K562 (cell line): Measurements from ENCODE around the gene N4BP3. TPM values are rescaled to one million over a fixed set of nuclear protein-coding genes. Genes with fewer than 3 reads are reported as not detected.

Source experiments
- ATF7 ChIP-seq: fragments of 450-650 bp; IDR thresholded peaks from 2 replicates; pipeline ENCODE4 v1.7.1; 2014; ENCODE audit warnings: mild to moderate bottlenecking, moderate library complexity
- CEBPG ChIP-seq, 3 experiments: fragments of 200-800 bp in 1 of 3; sonication (Bioruptor generic) in 1 of 3; sonication (generic) in 1 of 3; formaldehyde crosslinking in 1 of 3; IDR thresholded peaks in 2 of 3; conservative IDR thresholded peaks in 1 of 3; 2 replicates each; pipeline versions ENCODE4 v1.6.1 to v1.8.0; 2016 to 2022; ENCODE audit warnings: missing compliant biosample characterization in 2 of 3, missing genetic modification characterization in 2 of 3, mild to moderate bottlenecking in 1 of 3, missing genetic modification reagents in 1 of 3
- HNRNPL ChIP-seq: fragments of 200-400 bp; formaldehyde crosslinking; IDR thresholded peaks from 2 replicates; pipeline ENCODE4 v1.6.1; 2017; ENCODE audit warnings: low read depth, mild to moderate bottlenecking, low read length
- IRF2 ChIP-seq: sonication (generic); formaldehyde crosslinking; IDR thresholded peaks from 2 replicates; pipeline ENCODE4 v1.8.1; 2022; ENCODE audit warnings: mild to moderate bottlenecking, missing genetic modification reagents
- NCOA2 ChIP-seq, 2 experiments: fragments of 450-650 bp; IDR thresholded peaks; 2 replicates each; pipeline ENCODE4 v1.6.1; 2018; ENCODE audit warnings: mild to moderate bottlenecking in 2 of 2, moderate library complexity in 1 of 2; ENCODE audit not compliant: partially characterized antibody in 2 of 2
- NR1H2 ChIP-seq: sonication (generic); formaldehyde crosslinking; IDR thresholded peaks from 2 replicates; pipeline ENCODE4 v1.4.0; 2020; ENCODE audit warnings: mild to moderate bottlenecking, missing genetic modification reagents
- RBBP5 ChIP-seq: fragments of 200-600 bp; sonication (generic); IDR thresholded peaks from 2 replicates; pipeline ENCODE4 v1.6.1; 2012; ENCODE audit warnings: borderline replicate concordance, mild to moderate bottlenecking, low read length, control low read depth, inconsistent platforms; ENCODE audit not compliant: insufficient read depth, poor library complexity, severe bottlenecking
- RBM22 ChIP-seq: fragments of 200-400 bp; formaldehyde crosslinking; IDR thresholded peaks from 2 replicates; pipeline ENCODE4 v1.6.1; 2018; ENCODE audit warnings: low read length, low read depth; ENCODE audit not compliant: poor library complexity, severe bottlenecking
- SRSF7 ChIP-seq: fragments of 200-400 bp; formaldehyde crosslinking; optimal IDR thresholded peaks from 2 replicates; pipeline ENCODE3; 2017; ENCODE audit warnings: mild to moderate bottlenecking, low read depth, low read length
- TBP ChIP-seq: optimal IDR thresholded peaks from 2 replicates; pipeline ENCODE3; 2011; ENCODE audit warnings: low read depth, low read length, improper control_type of control experiment
- ZFX ChIP-seq: sonication (generic); formaldehyde crosslinking; IDR thresholded peaks from 2 replicates; pipeline ENCODE4 v1.8.0; 2022; ENCODE audit warnings: mild to moderate bottlenecking, missing genetic modification reagents, moderate library complexity
- polyA plus RNA-seq, 8 experiments: library from polyadenylated mRNA; depleted of rRNA in 4 of 8; stranded (reverse) in 5 of 8; unstranded in 3 of 8; fragments of >200 nt; fragmentation: Nextera tagmentation in 2 of 8; fragmentation: Illumina TruSeq in 1 of 8; extraction: Ambion mirVana in 2 of 8; extraction: Trizol in 1 of 8; gene quantifications; 2 replicates each; pipeline versions ENCODE4 v1.2.1 to v1.2.3, GENCODE V29; 2011 to 2014; ENCODE audit warnings: inconsistent platforms in 1 of 8, missing spikeins in 1 of 8
- total RNA-seq, 7 experiments: library from RNA; depleted of rRNA in 6 of 7; stranded (reverse); fragments of >200 nt in 6 of 7; fragmentation: Illumina TruSeq in 2 of 7; extraction: Trizol in 2 of 7; gene quantifications; 2 replicates each; pipeline versions ENCODE4 v1.2.1 to v1.2.3, GENCODE V29; 2011 to 2021; ENCODE audit warnings: low replicate concordance in 1 of 7
- TF ChIP-seq, protein P1 (sequence below): fragments of 450-650 bp; IDR thresholded peaks from 2 replicates; pipeline ENCODE4 v1.6.1; 2014; ENCODE audit warnings: low read depth, mild to moderate bottlenecking, moderate library complexity, borderline replicate concordance
- TF ChIP-seq, protein P2 (sequence below): fragments of 450-650 bp; IDR thresholded peaks from 2 replicates; pipeline ENCODE4 v1.6.1; 2016; ENCODE audit warnings: low read depth
- TF ChIP-seq, protein P3 (sequence below): fragments of 250-450 bp; sonication (Bioruptor Pico); IDR thresholded peaks from 2 replicates; pipeline ENCODE4 v1.4.0; 2020

Gene N4BP3
- total and polyA plus RNA-seq, 9 of the 15 experiments (the other 6 are each of a cell fraction or from before 2014, with no cell fraction given): 0.06 to 7.0 (median 2.4) TPM

- TF ChIP-seq, protein P1, sequence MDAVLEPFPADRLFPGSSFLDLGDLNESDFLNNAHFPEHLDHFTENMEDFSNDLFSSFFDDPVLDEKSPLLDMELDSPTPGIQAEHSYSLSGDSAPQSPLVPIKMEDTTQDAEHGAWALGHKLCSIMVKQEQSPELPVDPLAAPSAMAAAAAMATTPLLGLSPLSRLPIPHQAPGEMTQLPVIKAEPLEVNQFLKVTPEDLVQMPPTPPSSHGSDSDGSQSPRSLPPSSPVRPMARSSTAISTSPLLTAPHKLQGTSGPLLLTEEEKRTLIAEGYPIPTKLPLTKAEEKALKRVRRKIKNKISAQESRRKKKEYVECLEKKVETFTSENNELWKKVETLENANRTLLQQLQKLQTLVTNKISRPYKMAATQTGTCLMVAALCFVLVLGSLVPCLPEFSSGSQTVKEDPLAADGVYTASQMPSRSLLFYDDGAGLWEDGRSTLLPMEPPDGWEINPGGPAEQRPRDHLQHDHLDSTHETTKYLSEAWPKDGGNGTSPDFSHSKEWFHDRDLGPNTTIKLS: peak; percentile 34; the same call in 1 of the 2 replicates
- TF ChIP-seq SRSF7: no peak
- TF ChIP-seq, protein P2, sequence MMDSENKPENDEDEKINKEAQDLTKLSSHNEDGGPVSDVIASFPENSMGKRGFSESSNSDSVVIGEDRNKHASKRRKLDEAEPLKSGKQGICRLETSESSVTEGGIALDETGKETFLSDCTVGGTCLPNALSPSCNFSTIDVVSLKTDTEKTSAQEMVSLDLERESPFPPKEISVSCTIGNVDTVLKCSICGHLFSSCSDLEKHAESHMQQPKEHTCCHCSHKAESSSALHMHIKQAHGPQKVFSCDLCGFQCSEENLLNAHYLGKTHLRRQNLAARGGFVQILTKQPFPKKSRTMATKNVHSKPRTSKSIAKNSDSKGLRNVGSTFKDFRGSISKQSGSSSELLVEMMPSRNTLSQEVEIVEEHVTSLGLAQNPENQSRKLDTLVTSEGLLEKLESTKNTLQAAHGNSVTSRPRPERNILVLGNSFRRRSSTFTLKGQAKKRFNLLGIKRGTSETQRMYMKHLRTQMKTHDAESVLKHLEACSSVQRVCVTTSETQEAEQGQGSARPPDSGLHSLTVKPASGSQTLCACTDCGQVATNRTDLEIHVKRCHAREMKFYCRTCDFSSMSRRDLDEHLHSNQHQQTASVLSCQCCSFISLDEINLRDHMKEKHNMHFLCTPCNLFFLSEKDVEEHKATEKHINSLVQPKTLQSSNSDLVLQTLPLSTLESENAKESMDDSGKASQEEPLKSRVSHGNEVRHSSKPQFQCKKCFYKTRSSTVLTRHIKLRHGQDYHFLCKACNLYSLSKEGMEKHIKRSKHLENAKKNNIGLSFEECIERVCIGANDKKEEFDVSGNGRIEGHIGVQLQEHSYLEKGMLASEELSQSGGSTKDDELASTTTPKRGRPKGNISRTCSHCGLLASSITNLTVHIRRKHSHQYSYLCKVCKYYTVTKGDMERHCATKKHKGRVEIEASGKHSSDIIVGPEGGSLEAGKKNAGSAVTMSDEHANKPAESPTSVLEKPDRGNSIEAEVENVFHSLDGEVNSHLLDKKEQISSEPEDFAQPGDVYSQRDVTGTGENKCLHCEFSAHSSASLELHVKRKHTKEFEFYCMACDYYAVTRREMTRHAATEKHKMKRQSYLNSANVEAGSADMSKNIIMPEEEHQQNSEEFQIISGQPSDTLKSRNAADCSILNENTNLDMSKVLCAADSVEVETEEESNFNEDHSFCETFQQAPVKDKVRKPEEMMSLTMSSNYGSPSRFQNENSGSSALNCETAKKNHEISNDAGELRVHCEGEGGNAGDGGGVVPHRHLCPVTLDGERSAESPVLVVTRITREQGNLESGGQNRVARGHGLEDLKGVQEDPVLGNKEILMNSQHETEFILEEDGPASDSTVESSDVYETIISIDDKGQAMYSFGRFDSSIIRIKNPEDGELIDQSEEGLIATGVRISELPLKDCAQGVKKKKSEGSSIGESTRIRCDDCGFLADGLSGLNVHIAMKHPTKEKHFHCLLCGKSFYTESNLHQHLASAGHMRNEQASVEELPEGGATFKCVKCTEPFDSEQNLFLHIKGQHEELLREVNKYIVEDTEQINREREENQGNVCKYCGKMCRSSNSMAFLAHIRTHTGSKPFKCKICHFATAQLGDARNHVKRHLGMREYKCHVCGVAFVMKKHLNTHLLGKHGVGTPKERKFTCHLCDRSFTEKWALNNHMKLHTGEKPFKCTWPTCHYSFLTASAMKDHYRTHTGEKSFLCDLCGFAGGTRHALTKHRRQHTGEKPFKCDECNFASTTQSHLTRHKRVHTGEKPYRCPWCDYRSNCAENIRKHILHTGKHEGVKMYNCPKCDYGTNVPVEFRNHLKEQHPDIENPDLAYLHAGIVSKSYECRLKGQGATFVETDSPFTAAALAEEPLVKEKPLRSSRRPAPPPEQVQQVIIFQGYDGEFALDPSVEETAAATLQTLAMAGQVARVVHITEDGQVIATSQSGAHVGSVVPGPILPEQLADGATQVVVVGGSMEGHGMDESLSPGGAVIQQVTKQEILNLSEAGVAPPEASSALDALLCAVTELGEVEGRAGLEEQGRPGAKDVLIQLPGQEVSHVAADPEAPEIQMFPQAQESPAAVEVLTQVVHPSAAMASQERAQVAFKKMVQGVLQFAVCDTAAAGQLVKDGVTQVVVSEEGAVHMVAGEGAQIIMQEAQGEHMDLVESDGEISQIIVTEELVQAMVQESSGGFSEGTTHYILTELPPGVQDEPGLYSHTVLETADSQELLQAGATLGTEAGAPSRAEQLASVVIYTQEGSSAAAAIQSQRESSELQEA: peak; percentile 96
- TF ChIP-seq RBM22: peak; percentile 58
- peak; percentile 54; the same call in 1 of the 2 replicates for TF ChIP-seq NR1H2 (CRISPR knock-in tag)
- peak; percentile 48; the same call in 1 of the 2 replicates for TF ChIP-seq CEBPG (CRISPR knock-in tag; IDR thresholded peaks at IDR 0.05)
- peak; percentile 35 to 80; a peak in 2 of 4 replicates for TF ChIP-seq CEBPG (tag; conservative IDR thresholded peaks at IDR 0.05 in 1 of 2, IDR thresholded peaks at IDR 0.05 in 1 of 2)
- no peak for TF ChIP-seq HNRNPL
- TF ChIP-seq RBBP5: peak; percentile 82
- peak; percentile 79; the same call in 1 of the 2 replicates for TF ChIP-seq ATF7
- no peak for TF ChIP-seq NCOA2 (IDR thresholded peaks at IDR 0.05; ENCODE audit: partially characterized antibody in 2 of 2)
- no peak for TF ChIP-seq IRF2 (CRISPR knock-in tag)
- TF ChIP-seq, protein P3, sequence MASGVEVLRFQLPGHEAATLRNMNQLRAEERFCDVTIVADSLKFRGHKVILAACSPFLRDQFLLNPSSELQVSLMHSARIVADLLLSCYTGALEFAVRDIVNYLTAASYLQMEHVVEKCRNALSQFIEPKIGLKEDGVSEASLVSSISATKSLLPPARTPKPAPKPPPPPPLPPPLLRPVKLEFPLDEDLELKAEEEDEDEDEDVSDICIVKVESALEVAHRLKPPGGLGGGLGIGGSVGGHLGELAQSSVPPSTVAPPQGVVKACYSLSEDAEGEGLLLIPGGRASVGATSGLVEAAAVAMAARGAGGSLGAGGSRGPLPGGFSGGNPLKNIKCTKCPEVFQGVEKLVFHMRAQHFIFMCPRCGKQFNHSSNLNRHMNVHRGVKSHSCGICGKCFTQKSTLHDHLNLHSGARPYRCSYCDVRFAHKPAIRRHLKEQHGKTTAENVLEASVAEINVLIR (CRISPR knock-in tag): peak; percentile 86
- TF ChIP-seq TBP: peak; percentile 39
- TF ChIP-seq ZFX (CRISPR knock-in tag): peak; percentile 55; the same call in 1 of the 2 replicates
Measured at GRCh38 chr5:178153530-178154340, 40.4 kb downstream of the N4BP3 start, which contains the start of gene NHP2 (continued).
